Lower leg skin (tissue), 3 donors: Measurements from ENCODE around the gene CHRNA10.

ENCODE experiments used
- CTCF ChIP-seq, 3 donors: fragments of 450-650 bp; IDR thresholded peaks; one replicate each; pipeline ENCODE4 v1.5.1; 2016; ENCODE audit warnings: antibody characterized with exemption in 3 of 3, mild to moderate bottlenecking in 3 of 3, moderate library complexity in 2 of 3
- POLR2A ChIP-seq, 2 donors: fragments of 450-650 bp; IDR thresholded peaks; one replicate each; pipeline ENCODE4 v1.6.1; 2016 to 2017; ENCODE audit warnings: antibody characterized with exemption in 2 of 2, mild to moderate bottlenecking in 1 of 2, moderate library complexity in 1 of 2

GRCh38 chr11:3662856-3663255 lies 8.3 kb downstream of the CHRNA10 start:
- TF ChIP-seq POLR2A (IDR thresholded peaks at IDR 0.05) (no peak), CTCF (IDR thresholded peaks at IDR 0.05) (no peak)
